ENCODE measurements around the gene GEMIN2. TPM values are rescaled to one million over a fixed set of nuclear protein-coding genes. Genes with fewer than 3 reads are reported as not detected.

The GEMIN2 gene
- polyA plus RNA-seq, 1 of the 3 experiments (the other 2 are of a cell fraction): 13.2 TPM

DNA sequence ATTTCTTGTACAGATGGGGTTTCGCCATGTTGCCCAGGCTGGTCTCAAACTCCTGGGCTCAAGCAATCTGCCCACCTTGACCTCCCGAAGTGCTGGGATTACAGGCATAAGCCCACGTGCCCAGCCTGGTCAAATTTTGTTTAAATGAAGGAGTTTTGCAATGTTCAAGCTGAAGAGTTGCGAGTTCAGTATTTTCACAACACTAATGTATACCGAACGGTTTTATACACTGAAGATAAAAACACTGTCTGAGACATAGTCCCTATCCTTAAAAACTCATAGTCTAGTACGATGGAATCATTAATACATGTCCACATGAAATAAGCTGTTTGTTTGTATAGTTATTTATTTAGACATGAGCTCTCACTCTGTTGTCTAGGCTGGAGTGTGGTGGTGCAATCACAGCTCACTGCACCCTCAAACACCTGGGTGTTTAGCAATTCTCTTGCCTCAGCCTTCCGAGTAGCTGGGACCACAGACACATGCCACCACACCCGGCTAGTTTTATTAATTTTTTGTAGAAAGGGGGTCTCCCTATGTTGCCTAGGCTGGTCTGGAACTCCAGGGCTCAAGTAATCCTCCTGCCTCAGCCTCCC is 40.6 kb downstream of the GEMIN2 start:
- POLR2A ChIA-PET: no interaction called here
- TF ChIP-seq YY1 (IDR thresholded peaks at IDR 0.05; ENCODE audit: low read depth) (no peak), FOXM1 (IDR thresholded peaks at IDR 0.05; ENCODE audit: low read depth) (no peak), GABPA (IDR thresholded peaks at IDR 0.05; ENCODE audit: low read depth) (no peak), SIN3A (IDR thresholded peaks at IDR 0.05; ENCODE audit: borderline replicate concordance, low read depth, low read length) (no peak), NFIC (IDR thresholded peaks at IDR 0.05; ENCODE audit: borderline replicate concordance) (no peak), NRF1 (IDR thresholded peaks at IDR 0.05; ENCODE audit: low read depth, low read length) (no peak), MEF2A (IDR thresholded peaks at IDR 0.05; ENCODE audit: borderline replicate concordance, low read depth) (no peak), MXI1 (IDR thresholded peaks at IDR 0.05; ENCODE audit: low read depth, low read length) (no peak), RCOR1 (IDR thresholded peaks at IDR 0.05; ENCODE audit: low read length) (no peak), ELF1 (IDR thresholded peaks at IDR 0.05) (no peak), RAD21 (IDR thresholded peaks at IDR 0.05; ENCODE audit: low read length) (no peak), TCF12 (IDR thresholded peaks at IDR 0.05) (no peak), IRF3 (IDR thresholded peaks at IDR 0.05; ENCODE audit: low read depth, low read length) (no peak)
- TF ChIP-seq, protein P1, sequence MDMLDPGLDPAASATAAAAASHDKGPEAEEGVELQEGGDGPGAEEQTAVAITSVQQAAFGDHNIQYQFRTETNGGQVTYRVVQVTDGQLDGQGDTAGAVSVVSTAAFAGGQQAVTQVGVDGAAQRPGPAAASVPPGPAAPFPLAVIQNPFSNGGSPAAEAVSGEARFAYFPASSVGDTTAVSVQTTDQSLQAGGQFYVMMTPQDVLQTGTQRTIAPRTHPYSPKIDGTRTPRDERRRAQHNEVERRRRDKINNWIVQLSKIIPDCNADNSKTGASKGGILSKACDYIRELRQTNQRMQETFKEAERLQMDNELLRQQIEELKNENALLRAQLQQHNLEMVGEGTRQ (IDR thresholded peaks at IDR 0.05; ENCODE audit: borderline replicate concordance, low read depth, low read length): no peak

DNA sequence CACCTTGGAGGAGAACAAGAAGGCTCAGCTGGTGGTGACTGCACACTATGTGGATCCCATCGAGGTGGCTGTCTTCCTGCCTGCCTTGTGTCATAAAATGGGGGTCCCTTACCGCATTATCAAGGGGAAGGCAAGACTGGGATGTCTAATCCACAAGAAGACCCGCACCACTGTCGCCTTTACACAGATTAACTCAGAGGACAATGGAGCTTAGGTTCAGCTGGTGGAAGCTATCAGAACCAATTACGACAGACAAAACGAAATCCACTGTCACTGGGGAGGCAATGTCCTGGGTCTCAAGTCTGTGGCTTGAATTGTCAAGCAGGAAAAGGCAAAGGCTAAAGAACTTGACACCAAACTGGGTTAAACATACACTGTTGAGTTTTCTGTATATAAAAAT is 43.4 kb downstream of the GEMIN2 start:
- Histone ChIP-seq H3F3A (replicated peaks; ENCODE audit: insufficient read depth) (no peaks in the 10 kb centered on the region), H3K27me3 (ENCODE audit: insufficient read depth) (no peaks in the 10 kb centered on the region), H3K4me3 (ENCODE audit: low read depth in 2 of 2, low read length in 1 of 2) (no peak overlapping the region), H3K79me2 (ENCODE audit: insufficient read depth) (no peaks in the 10 kb centered on the region), H3K27ac (ENCODE audit: low read depth in 2 of 2, low read length in 1 of 2) (no peak overlapping the region), H2AFZ (ENCODE audit: low read depth) (no peak overlapping the region), H3K36me3 (replicated peaks in 1 of 2; ENCODE audit: control insufficient read depth in 1 of 2, insufficient read depth in 2 of 2, low read length in 1 of 2) (peaks cover 0 to 13% of the 10 kb centered on the region in 2 experiments), H3K9me2 (no peaks in the 10 kb centered on the region), H3K4me2 (no peak overlapping the region), H3K9ac (no peak overlapping the region), H3K4me1 (ENCODE audit: control insufficient read depth in 1 of 2, insufficient read depth in 2 of 2, low read depth in 1 of 2, low read length in 1 of 2) (no peaks in the 10 kb centered on the region), H4K20me1 (ENCODE audit: insufficient read depth) (no peaks in the 10 kb centered on the region), H3K9me3 (no peaks in the 10 kb centered on the region)
- ChIA-PET POLR2A (no interaction called here), CTCF (no interaction called here)
- 87% methylated on average over 5 of the region's 6 CpGs for WGBS (ENCODE audit: low lambda C conversion rate)
- DNase-seq: no peak
- no peak for TF ChIP-seq RXRA (IDR thresholded peaks at IDR 0.05; ENCODE audit: borderline replicate concordance, low read depth)
- TF ChIP-seq EP300 (IDR thresholded peaks at IDR 0.05; ENCODE audit: borderline replicate concordance in 1 of 2, low read depth in 1 of 2, low read length in 1 of 2): no peak
- no peak for TF ChIP-seq IRF3 (IDR thresholded peaks at IDR 0.05; ENCODE audit: low read depth, low read length)

More for the DNA sequence above, 40.6 kb downstream of the GEMIN2 start:
- no peaks in the 10 kb centered on the region for H4K20me1 ChIP-seq (ENCODE audit: insufficient read depth)
- H3K36me3 ChIP-seq (replicated peaks in 1 of 2; ENCODE audit: control insufficient read depth in 1 of 2, insufficient read depth in 2 of 2, low read length in 1 of 2): peaks cover 4 to 18% of the 10 kb centered on the region in 2 experiments
- WGBS (ENCODE audit: low lambda C conversion rate): 95% methylated on average over 9 of the region's 9 CpGs
- no peaks in the 10 kb centered on the region for H3K27me3 ChIP-seq (ENCODE audit: insufficient read depth)
- H2AFZ ChIP-seq (ENCODE audit: low read depth): no peak overlapping the region
- no peaks in the 10 kb centered on the region for H3K4me1 ChIP-seq (ENCODE audit: control insufficient read depth in 1 of 2, insufficient read depth in 2 of 2, low read depth in 1 of 2, low read length in 1 of 2)
- no peak overlapping the region for H3K4me2 ChIP-seq
- H3K9ac ChIP-seq: no peak overlapping the region
- H3K9me3 ChIP-seq: no peaks in the 10 kb centered on the region
- H3K79me2 ChIP-seq (ENCODE audit: insufficient read depth): no peaks in the 10 kb centered on the region
- H3K9me2 ChIP-seq: no peaks in the 10 kb centered on the region
- no peak overlapping the region for H3K27ac ChIP-seq (ENCODE audit: low read depth in 2 of 2, low read length in 1 of 2)
- CTCF ChIA-PET: no interaction called here
- DNase-seq: no peak
- H3K4me3 ChIP-seq (ENCODE audit: low read depth in 2 of 2, low read length in 1 of 2): no peak overlapping the region
- H3F3A ChIP-seq (replicated peaks; ENCODE audit: insufficient read depth): no peaks in the 10 kb centered on the region

Data from SK-N-SH (cell line).